ENCODE data around the gene CUX1. TPM values are rescaled to one million over a fixed set of nuclear protein-coding genes. Genes with fewer than 3 reads are reported as not detected.

Gene CUX1, protein sequence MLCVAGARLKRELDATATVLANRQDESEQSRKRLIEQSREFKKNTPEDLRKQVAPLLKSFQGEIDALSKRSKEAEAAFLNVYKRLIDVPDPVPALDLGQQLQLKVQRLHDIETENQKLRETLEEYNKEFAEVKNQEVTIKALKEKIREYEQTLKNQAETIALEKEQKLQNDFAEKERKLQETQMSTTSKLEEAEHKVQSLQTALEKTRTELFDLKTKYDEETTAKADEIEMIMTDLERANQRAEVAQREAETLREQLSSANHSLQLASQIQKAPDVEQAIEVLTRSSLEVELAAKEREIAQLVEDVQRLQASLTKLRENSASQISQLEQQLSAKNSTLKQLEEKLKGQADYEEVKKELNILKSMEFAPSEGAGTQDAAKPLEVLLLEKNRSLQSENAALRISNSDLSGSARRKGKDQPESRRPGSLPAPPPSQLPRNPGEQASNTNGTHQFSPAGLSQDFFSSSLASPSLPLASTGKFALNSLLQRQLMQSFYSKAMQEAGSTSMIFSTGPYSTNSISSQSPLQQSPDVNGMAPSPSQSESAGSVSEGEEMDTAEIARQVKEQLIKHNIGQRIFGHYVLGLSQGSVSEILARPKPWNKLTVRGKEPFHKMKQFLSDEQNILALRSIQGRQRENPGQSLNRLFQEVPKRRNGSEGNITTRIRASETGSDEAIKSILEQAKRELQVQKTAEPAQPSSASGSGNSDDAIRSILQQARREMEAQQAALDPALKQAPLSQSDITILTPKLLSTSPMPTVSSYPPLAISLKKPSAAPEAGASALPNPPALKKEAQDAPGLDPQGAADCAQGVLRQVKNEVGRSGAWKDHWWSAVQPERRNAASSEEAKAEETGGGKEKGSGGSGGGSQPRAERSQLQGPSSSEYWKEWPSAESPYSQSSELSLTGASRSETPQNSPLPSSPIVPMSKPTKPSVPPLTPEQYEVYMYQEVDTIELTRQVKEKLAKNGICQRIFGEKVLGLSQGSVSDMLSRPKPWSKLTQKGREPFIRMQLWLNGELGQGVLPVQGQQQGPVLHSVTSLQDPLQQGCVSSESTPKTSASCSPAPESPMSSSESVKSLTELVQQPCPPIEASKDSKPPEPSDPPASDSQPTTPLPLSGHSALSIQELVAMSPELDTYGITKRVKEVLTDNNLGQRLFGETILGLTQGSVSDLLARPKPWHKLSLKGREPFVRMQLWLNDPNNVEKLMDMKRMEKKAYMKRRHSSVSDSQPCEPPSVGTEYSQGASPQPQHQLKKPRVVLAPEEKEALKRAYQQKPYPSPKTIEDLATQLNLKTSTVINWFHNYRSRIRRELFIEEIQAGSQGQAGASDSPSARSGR (N-terminal part only)
- 18.3 TPM for total RNA-seq

DNA sequence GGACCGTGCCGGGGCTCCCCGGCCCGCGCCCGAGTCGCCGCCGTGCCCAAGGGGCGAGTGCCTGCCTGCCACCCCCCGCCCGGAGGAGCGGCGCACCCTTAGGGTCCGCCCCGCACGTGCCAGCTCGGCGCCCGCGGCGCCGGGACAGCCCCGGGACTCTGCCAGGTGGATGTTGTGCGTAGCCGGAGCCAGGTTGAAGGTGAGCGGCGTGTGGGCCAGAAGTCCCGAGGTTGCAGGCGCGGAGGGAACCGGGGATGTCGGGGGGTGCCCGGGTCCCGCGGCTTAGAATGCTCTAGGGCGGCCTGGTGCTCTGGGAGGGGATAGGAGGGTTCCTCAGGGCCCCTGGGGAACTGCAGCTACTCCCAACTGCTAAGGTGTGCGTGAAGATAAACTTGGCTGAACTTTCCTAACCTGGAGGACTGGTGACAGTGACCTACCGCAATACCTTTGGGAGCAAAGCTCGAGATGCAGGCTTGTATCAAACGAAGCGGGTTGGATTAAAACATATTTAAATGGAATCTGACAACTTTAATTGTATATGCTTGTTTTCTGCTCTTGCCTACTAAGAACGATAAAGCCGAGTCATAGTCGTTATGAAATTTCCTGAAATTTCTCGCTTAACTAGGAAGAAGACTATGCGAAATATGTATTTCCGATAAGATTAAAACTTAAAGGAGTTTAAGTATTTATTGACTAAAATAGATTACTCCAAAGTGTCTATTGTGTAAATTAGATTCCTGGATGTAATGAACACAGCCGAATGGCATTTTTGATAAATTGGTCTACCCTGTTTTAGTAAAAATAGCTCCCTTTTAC lies at the start of gene CUX1:
TSS of gene CUX1 (plus strand) at position 156 of the 816 bp plus-strand sequence. CDS start at position 170, 14 bp downstream.
- Histone ChIP-seq H3K27me3 (ENCODE audit: control insufficient read depth in 3 of 3, insufficient read depth in 3 of 3, low read length in 3 of 3) (no peaks in the 10 kb centered on the region), H3K4me3 (ENCODE audit: low read length in 3 of 3) (peak within 1 kb of the TSS; percentile 65 to 70 (median 68)), H3K36me3 (ENCODE audit: control insufficient read depth in 3 of 3, insufficient read depth in 3 of 3, low read length in 3 of 3) (no peaks in the 10 kb centered on the region), H3K9ac (ENCODE audit: low read depth in 1 of 3, low read length in 3 of 3) (peak within 1 kb of the TSS; percentile 33 to 87 (median 78)), H3K9me3 (ENCODE audit: control insufficient read depth in 3 of 3, low read length in 3 of 3) (no peaks in the 10 kb centered on the region), H3K27ac (ENCODE audit: low read depth, low read length) (no peak within 1 kb of the TSS), H3K4me1 (ENCODE audit: control insufficient read depth in 3 of 3, insufficient read depth in 3 of 3, low read length in 3 of 3) (peaks cover 16 to 37% (median 23%) of the 10 kb centered on the region in 3 donors)

DNA sequence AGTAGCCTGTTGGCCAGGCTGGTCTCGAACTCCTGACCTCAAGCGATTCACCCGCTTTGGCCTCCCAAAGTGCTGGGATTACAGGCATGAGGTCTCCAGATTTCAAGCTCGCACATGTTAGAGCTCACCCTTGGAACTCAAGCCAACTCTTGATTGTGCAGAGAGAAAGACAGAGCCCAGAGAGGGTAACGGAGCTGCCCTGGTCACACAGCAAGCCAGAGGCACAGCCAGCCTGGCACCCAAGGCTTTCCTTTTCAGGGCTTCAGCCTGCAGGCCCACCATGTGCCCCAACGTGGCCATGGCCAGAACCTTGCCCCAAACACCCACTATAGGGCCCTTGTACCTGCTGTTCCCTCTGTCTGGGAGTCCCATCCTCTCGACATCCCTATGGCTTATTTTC lies 49.1 kb upstream of the CUX1 start:
- H3K9me3 ChIP-seq (ENCODE audit: control insufficient read depth in 3 of 3, low read length in 3 of 3) = no peaks in the 10 kb centered on the region

DNA sequence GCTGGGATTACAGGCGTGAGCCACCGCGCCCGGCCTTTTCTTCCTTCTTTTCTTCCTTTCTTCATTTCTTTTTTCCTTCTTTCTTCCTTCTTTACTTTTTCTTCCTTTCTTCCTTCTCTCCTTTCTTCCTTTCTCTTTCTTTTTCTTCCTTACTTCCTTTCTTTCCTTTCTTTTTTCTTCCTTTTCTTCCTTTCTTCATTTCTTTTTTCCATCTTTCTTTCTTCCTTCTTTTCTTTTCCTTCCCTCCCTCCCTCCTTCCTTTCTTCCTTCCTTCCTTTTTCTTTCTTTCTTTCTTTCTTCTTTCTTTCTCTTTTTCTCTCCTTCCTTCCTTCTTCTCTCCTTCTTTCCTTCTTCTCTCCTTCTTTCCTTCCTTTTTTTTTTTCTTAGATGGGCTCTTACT lies 47.0 kb upstream of the CUX1 start:
- no peaks in the 10 kb centered on the region for H3K9me3 ChIP-seq (ENCODE audit: control insufficient read depth in 3 of 3, low read length in 3 of 3)
- no peaks in the 10 kb centered on the region for H3K36me3 ChIP-seq (ENCODE audit: control insufficient read depth in 3 of 3, insufficient read depth in 3 of 3, low read length in 3 of 3)
- H3K9ac ChIP-seq (ENCODE audit: low read depth in 1 of 3, low read length in 3 of 3) = no peak overlapping the region
- H3K27me3 ChIP-seq (ENCODE audit: control insufficient read depth in 3 of 3, insufficient read depth in 3 of 3, low read length in 3 of 3) = peaks cover 0 to 9% (median 4%) of the 10 kb centered on the region in 3 donors
- no peak overlapping the region for H3K27ac ChIP-seq (ENCODE audit: low read depth, low read length)
- no peak overlapping the region for H3K4me3 ChIP-seq (ENCODE audit: low read length in 3 of 3)
- H3K4me1 ChIP-seq (ENCODE audit: control insufficient read depth in 3 of 3, insufficient read depth in 3 of 3, low read length in 3 of 3) = no peaks in the 10 kb centered on the region

More for the DNA sequence above, 49.1 kb upstream of the CUX1 start:
- no peaks in the 10 kb centered on the region for H3K36me3 ChIP-seq (ENCODE audit: control insufficient read depth in 3 of 3, insufficient read depth in 3 of 3, low read length in 3 of 3)
- H3K9ac ChIP-seq (ENCODE audit: low read depth in 1 of 3, low read length in 3 of 3) = no peak overlapping the region
- no peak overlapping the region for H3K4me3 ChIP-seq (ENCODE audit: low read length in 3 of 3)
- H3K4me1 ChIP-seq (ENCODE audit: control insufficient read depth in 3 of 3, insufficient read depth in 3 of 3, low read length in 3 of 3) = no peaks in the 10 kb centered on the region
- no peak overlapping the region for H3K27ac ChIP-seq (ENCODE audit: low read depth, low read length)
- peaks cover 0 to 9% (median 0%) of the 10 kb centered on the region in 3 donors for H3K27me3 ChIP-seq (ENCODE audit: control insufficient read depth in 3 of 3, insufficient read depth in 3 of 3, low read length in 3 of 3)

DNA sequence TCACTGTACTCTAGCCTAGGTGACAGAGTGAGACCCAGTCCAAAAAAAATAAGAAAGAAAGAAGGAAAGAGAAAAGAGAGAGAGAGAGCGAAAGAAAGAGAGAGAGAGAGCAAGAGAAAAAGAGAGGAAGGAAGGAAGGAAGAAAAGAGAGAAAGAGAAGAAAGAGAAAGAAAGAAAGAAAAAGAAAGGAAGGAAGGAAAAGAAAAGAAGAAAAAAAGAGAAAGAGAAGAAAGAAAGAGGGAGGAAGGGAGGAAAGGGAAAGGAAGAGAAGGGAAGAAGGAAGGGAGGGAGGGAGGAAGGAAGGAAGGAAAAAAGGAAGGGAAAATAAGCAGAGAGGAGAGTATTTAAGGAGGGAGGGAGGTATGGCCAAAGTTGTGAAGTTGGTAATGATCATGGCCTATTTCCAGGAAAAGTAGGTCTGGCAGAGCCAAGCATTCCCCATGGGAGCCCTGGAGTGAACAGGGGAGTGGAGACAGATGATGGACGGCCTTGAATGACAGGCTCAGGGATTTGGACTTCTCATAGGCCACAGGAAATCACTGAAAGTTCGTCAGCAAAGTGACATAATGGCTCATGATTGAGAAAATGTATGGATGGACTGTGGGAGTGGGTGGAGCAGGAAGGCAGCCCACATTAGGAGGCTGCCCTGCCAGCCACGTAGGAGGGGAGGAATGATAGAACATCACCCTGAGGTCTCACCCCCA lies 44.8 kb upstream of the CUX1 start:
- Histone ChIP-seq H3K9me3 (ENCODE audit: control insufficient read depth in 3 of 3, low read length in 3 of 3) (no peaks in the 10 kb centered on the region), H3K36me3 (ENCODE audit: control insufficient read depth in 3 of 3, insufficient read depth in 3 of 3, low read length in 3 of 3) (no peaks in the 10 kb centered on the region), H3K4me1 (ENCODE audit: control insufficient read depth in 3 of 3, insufficient read depth in 3 of 3, low read length in 3 of 3) (no peaks in the 10 kb centered on the region), H3K9ac (ENCODE audit: low read depth in 1 of 3, low read length in 3 of 3) (no peak overlapping the region), H3K27ac (ENCODE audit: low read depth, low read length) (no peak overlapping the region), H3K4me3 (ENCODE audit: low read length in 3 of 3) (no peak overlapping the region), H3K27me3 (ENCODE audit: control insufficient read depth in 3 of 3, insufficient read depth in 3 of 3, low read length in 3 of 3) (peaks cover 5 to 16% (median 13%) of the 10 kb centered on the region in 3 donors)

DNA sequence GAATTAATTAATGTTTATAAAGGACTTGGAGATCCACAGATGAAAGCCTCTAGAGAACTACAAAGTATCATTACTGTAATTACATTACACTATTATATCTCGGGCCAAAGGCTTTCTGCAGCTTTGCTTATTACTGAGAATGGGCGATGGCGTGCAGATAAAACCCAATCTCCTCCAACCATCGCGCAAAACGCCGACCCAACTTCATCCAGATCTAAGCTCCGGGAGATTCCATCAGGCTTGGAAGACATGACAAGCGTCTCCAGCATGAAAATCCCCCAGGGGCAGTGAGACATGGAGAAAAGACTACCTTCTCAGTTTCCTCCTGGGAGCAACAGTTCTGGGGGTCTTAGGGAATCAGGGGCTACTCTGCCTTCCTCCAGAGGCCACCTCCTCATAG lies 42.2 kb upstream of the CUX1 start:
- H3K9ac ChIP-seq (ENCODE audit: low read depth in 1 of 3, low read length in 3 of 3) = no peak overlapping the region
- no peaks in the 10 kb centered on the region for H3K36me3 ChIP-seq (ENCODE audit: control insufficient read depth in 3 of 3, insufficient read depth in 3 of 3, low read length in 3 of 3)
- no peak overlapping the region for H3K4me3 ChIP-seq (ENCODE audit: low read length in 3 of 3)
- H3K27ac ChIP-seq (ENCODE audit: low read depth, low read length) = no peak overlapping the region
- no peaks in the 10 kb centered on the region for H3K4me1 ChIP-seq (ENCODE audit: control insufficient read depth in 3 of 3, insufficient read depth in 3 of 3, low read length in 3 of 3)
- H3K9me3 ChIP-seq (ENCODE audit: control insufficient read depth in 3 of 3, low read length in 3 of 3) = no peaks in the 10 kb centered on the region
- H3K27me3 ChIP-seq (ENCODE audit: control insufficient read depth in 3 of 3, insufficient read depth in 3 of 3, low read length in 3 of 3) = peaks cover 5 to 19% (median 13%) of the 10 kb centered on the region in 3 donors

DNA sequence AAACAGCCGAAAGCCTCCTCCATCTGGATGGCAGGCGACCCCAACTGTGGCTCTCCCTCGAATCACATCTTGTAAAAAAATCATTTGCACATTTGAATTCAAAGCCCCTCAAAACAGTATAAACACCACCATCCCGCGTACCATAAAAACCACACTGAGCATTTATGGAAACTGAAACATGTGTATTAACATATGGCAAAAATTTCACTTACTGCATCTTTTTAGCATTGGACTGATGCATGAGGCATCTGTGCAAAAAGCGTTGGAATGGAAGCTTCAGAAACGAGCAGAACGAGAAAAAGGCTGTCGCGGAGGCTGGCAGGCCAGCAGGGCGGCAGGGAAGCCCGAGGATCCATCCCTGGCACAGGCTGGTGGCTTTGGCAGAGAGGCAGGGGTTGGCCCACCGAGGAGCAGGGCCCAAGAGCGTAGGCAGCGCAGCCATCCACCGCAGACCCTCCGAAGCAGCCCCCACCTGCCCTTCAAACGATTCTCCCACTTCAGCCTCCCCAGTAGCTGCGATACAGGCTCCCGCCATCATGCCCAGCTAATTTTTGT lies 39.3 kb upstream of the CUX1 start:
- no peak overlapping the region for H3K9ac ChIP-seq (ENCODE audit: low read depth in 1 of 3, low read length in 3 of 3)
- no peaks in the 10 kb centered on the region for H3K4me1 ChIP-seq (ENCODE audit: control insufficient read depth in 3 of 3, insufficient read depth in 3 of 3, low read length in 3 of 3)
- H3K27ac ChIP-seq (ENCODE audit: low read depth, low read length) = no peak overlapping the region
- no peaks in the 10 kb centered on the region for H3K36me3 ChIP-seq (ENCODE audit: control insufficient read depth in 3 of 3, insufficient read depth in 3 of 3, low read length in 3 of 3)
- no peaks in the 10 kb centered on the region for H3K9me3 ChIP-seq (ENCODE audit: control insufficient read depth in 3 of 3, low read length in 3 of 3)
- H3K4me3 ChIP-seq (ENCODE audit: low read length in 3 of 3) = no peak overlapping the region
- peaks cover 4 to 21% (median 5%) of the 10 kb centered on the region in 3 donors for H3K27me3 ChIP-seq (ENCODE audit: control insufficient read depth in 3 of 3, insufficient read depth in 3 of 3, low read length in 3 of 3)

DNA sequence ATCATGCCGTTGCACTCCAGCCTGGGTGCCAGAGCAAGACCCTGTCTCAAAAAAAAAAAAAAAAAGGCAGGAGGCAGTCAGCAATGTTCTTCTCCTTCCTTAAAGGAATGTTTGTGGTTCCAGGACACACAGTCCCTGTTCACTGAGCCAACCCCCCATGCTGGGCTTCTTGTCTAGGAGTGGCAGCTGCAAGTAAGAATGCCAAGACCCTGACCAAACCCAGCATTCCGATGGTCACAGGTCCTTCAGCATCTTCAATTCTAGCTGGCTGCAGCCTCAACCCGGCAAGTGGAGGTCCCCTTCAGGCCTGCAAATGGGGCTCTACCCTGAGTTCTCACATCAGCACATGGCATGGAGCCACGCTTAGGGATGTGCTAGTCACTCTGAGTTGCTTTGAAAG lies 38.2 kb upstream of the CUX1 start:
- H3K9me3 ChIP-seq (ENCODE audit: control insufficient read depth in 3 of 3, low read length in 3 of 3) = no peaks in the 10 kb centered on the region
- H3K27ac ChIP-seq (ENCODE audit: low read depth, low read length) = no peak overlapping the region
- peaks cover 4 to 21% (median 5%) of the 10 kb centered on the region in 3 donors for H3K27me3 ChIP-seq (ENCODE audit: control insufficient read depth in 3 of 3, insufficient read depth in 3 of 3, low read length in 3 of 3)
- H3K36me3 ChIP-seq (ENCODE audit: control insufficient read depth in 3 of 3, insufficient read depth in 3 of 3, low read length in 3 of 3) = no peaks in the 10 kb centered on the region
- peaks cover 0 to 3% (median 0%) of the 10 kb centered on the region in 3 donors for H3K4me1 ChIP-seq (ENCODE audit: control insufficient read depth in 3 of 3, insufficient read depth in 3 of 3, low read length in 3 of 3)
- no peak overlapping the region for H3K9ac ChIP-seq (ENCODE audit: low read depth in 1 of 3, low read length in 3 of 3)
- no peak overlapping the region for H3K4me3 ChIP-seq (ENCODE audit: low read length in 3 of 3)

DNA sequence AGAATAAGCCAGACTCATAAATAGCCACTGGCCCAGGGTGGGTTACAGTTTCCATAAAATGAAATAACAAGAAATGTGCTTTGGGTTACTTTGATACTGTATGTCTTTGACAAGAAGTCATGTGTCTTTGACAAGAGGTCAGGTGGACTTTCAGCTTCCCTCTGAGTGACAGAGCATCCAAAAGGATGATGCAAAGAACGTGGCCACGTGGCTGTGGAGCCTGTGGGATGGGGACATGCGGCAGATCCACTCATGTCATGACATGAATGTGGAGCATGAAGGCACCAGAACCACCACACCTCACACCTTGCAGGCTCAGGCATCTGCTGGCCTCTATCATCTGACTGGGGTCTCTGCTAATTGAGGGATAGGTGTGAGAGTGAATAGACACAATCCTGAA lies 37.1 kb upstream of the CUX1 start:
- no peak overlapping the region for H3K9ac ChIP-seq (ENCODE audit: low read depth in 1 of 3, low read length in 3 of 3)
- peaks cover 0 to 7% (median 0%) of the 10 kb centered on the region in 3 donors for H3K4me1 ChIP-seq (ENCODE audit: control insufficient read depth in 3 of 3, insufficient read depth in 3 of 3, low read length in 3 of 3)
- peaks cover 4 to 19% (median 5%) of the 10 kb centered on the region in 3 donors for H3K27me3 ChIP-seq (ENCODE audit: control insufficient read depth in 3 of 3, insufficient read depth in 3 of 3, low read length in 3 of 3)
- no peaks in the 10 kb centered on the region for H3K9me3 ChIP-seq (ENCODE audit: control insufficient read depth in 3 of 3, low read length in 3 of 3)
- H3K36me3 ChIP-seq (ENCODE audit: control insufficient read depth in 3 of 3, insufficient read depth in 3 of 3, low read length in 3 of 3) = no peaks in the 10 kb centered on the region
- no peak overlapping the region for H3K27ac ChIP-seq (ENCODE audit: low read depth, low read length)
- H3K4me3 ChIP-seq (ENCODE audit: low read length in 3 of 3) = no peak overlapping the region

Measured in skeletal muscle tissue (tissue), 4 donors.